Measurements from ENCODE around the gene TAS2R46. TPM values are rescaled to one million over a fixed set of nuclear protein-coding genes. Genes with fewer than 3 reads are reported as not detected.

The TAS2R46 gene
- total and polyA plus RNA-seq, 2 of the 13 experiments (the other 11 are each of a cell fraction or from before 2014, with no cell fraction given) = 0.16 to 3.5 TPM

DNA sequence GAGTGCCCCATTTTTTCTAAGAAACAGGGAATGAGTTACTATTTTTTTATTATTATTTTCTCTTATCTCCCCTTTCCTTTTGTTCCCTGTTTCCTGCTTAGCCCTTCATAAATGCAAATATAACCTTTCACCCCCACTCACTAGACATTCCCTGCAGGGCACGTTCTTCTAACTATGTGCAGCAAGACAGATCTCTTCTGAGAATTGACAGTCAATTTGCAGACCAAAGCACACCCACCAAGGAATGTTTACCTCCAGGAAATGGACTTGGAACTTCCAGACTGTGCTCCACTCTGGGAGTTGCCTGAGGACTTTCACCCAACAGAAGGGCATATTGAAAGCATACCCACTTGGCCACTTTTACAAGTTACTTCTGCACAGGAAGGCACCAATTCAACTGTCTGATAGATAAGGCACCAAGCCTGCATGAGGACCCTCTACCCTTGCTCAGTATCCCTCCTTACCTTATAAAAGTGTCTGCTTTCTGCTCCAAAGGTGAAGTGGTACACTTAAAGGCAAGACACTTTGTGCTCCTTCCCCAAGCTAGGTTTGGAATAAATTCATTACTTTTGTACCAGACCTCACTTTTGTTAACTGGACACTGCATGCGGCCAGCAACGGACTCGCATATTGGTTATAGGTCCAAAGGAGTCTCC, 46.2 kb downstream of the TAS2R46 start (continued):
- TF ChIP-seq MIER2 (CRISPR knock-in tag; IDR thresholded peaks at IDR 0.05) (peak; percentile 28; the same call in 1 of the 2 replicates), NFE2L1 (CRISPR knock-in tag; IDR thresholded peaks at IDR 0.05; ENCODE audit: borderline replicate concordance) (no peak), SMYD3 (CRISPR knock-in tag; IDR thresholded peaks at IDR 0.05) (no peak), HDAC2 (CRISPR knock-in tag; IDR thresholded peaks at IDR 0.05) (peak; percentile 82), KLF6 (CRISPR knock-in tag; IDR thresholded peaks at IDR 0.05) (no peak)
- TF ChIP-seq, protein P1, sequence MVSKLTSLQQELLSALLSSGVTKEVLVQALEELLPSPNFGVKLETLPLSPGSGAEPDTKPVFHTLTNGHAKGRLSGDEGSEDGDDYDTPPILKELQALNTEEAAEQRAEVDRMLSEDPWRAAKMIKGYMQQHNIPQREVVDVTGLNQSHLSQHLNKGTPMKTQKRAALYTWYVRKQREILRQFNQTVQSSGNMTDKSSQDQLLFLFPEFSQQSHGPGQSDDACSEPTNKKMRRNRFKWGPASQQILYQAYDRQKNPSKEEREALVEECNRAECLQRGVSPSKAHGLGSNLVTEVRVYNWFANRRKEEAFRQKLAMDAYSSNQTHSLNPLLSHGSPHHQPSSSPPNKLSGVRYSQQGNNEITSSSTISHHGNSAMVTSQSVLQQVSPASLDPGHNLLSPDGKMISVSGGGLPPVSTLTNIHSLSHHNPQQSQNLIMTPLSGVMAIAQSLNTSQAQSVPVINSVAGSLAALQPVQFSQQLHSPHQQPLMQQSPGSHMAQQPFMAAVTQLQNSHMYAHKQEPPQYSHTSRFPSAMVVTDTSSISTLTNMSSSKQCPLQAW (CRISPR knock-in tag; IDR thresholded peaks at IDR 0.05) = peak; percentile 79

DNA sequence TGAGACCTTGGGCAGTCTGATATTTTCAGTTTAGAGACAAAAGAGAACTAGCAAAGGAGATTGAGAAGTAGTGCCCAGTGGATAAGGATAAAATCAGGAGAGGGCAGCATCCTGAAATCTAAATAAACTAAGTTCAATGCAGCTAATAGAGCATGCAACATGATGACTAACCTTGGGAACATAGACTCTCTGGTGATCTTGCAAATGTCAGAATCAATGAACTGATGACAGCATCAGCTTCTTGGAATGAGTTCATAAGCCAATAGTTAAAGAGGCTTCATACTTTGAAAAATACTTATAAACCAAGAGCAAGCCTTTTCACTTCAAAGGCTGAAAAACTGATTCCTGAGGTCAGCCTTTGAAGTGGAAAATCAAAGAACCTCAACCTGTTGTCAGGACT, 47.9 kb downstream of the TAS2R46 start:
- ATAC-seq = no peak
- intact Hi-C loops (cut with micrococcal nuclease; ENCODE audit: unreplicated experiment) = no loop called here
- CTCF ChIA-PET (ENCODE audit: low intra/inter-chr PET ratio, low total read pairs) = no interaction called here
- H3K27me3 ChIP-seq (ENCODE audit: control insufficient read depth in 1 of 2, insufficient read depth in 2 of 2, low read length in 2 of 2) = no peaks in the 10 kb centered on the region
- no peaks in the 10 kb centered on the region for H3K9me3 ChIP-seq (ENCODE audit: low read length)
- TF ChIP-seq TCF7 (IDR thresholded peaks at IDR 0.05; ENCODE audit: low read depth) (peak; percentile 62; the same call in 1 of the 2 replicates), DR1 (CRISPR knock-in tag; IDR thresholded peaks at IDR 0.05) (no peak)
- FAIRE-seq = no peak
- POLR2A ChIA-PET = no interaction called here
- peaks cover 46% of the 10 kb centered on the region for H3K4me1 ChIP-seq (ENCODE audit: insufficient read depth, low read length)
- H4K20me1 ChIP-seq (ENCODE audit: insufficient read depth, low read length) = no peaks in the 10 kb centered on the region
- in situ Hi-C loops (cut with HindIII; ENCODE audit: extremely low pct_ligation_motif_present, low pct_unique_long_range_greater_than_20kb) = no loop called here
- no peak overlapping the region for H2AFZ ChIP-seq (ENCODE audit: low read length)
- no peak overlapping the region for H3K4me2 ChIP-seq (ENCODE audit: low read depth, low read length)
- no TSS peak for BruUV-seq (replicated peaks)
- H3K36me3 ChIP-seq (replicated peaks in 1 of 2; ENCODE audit: control insufficient read depth in 1 of 2, insufficient read depth in 2 of 2, low read length in 2 of 2) = no peaks in the 10 kb centered on the region; a peak in 1 of 5 replicates
- DNase-seq (ENCODE audit: low spot score) = no peak
- peak overlapping the region; percentile 68 for H3K27ac ChIP-seq (ENCODE audit: extremely low read length, insufficient read depth, low read length)
- no peaks in the 10 kb centered on the region for H3K79me2 ChIP-seq (ENCODE audit: insufficient read depth, low read length)
- H3K9ac ChIP-seq (ENCODE audit: insufficient read depth, low read depth, low read length) = no peak overlapping the region
- no peak overlapping the region for H3K4me3 ChIP-seq (replicated peaks in 1 of 3; ENCODE audit: insufficient read depth in 1 of 3, low read depth in 2 of 3, low read length in 3 of 3)

Small RNA genes lying within 50 kb of the gene (small RNA-seq; reads per million reads assigned to genes)
- 0 reads per million in 3 experiments for gene AC018630.1 (ENCODE audit: insufficient read depth in 2 of 3, insufficient read length in 3 of 3, low read depth in 2 of 3, low replicate concordance in 1 of 3)

Other genes with a start within 250 kb of the TAS2R46 start
- gene TAS2R10, start 235.9 kb downstream of the TAS2R46 start, total RNA-seq (2016; rRNA removed; fragmentation: Illumina TruSeq; extraction: Trizol) = 1.00 TPM in 1 of 2 replicates, not detected in the other
- 0.98 and 1.1 TPM in 2 replicates for gene TAS2R10, start 235.9 kb downstream of the TAS2R46 start, polyA plus RNA-seq (2011; rRNA removed)
- 1.2 and 2.3 TPM in 2 replicates for gene PRR4, start 212.8 kb downstream of the TAS2R46 start, total RNA-seq (2016; rRNA removed; fragmentation: Illumina TruSeq; extraction: Trizol)
- gene PRR4, start 212.8 kb downstream of the TAS2R46 start, polyA plus RNA-seq (2011; rRNA removed) = 5.4 and 6.0 TPM in 2 replicates
- gene PRH1, start 178.0 kb downstream of the TAS2R46 start, total RNA-seq (2016; rRNA removed; fragmentation: Illumina TruSeq; extraction: Trizol) = 5.5 and 18.8 TPM in 2 replicates
- 5.3 and 6.4 TPM in 2 replicates for gene PRH1, start 178.0 kb downstream of the TAS2R46 start, polyA plus RNA-seq (2011; rRNA removed)
- gene TAS2R13, start 152.7 kb downstream of the TAS2R46 start, total RNA-seq (2016; rRNA removed; fragmentation: Illumina TruSeq; extraction: Trizol) = 0.46 and 1.3 TPM in 2 replicates
- gene TAS2R13, start 152.7 kb downstream of the TAS2R46 start, polyA plus RNA-seq (2011; rRNA removed) = 0.27 and 0.33 TPM in 2 replicates
- 0.24 TPM in 1 of 2 replicates, not detected in the other for gene PRH2, start 133.1 kb downstream of the TAS2R46 start, total RNA-seq (2016; rRNA removed; fragmentation: Illumina TruSeq; extraction: Trizol)
- gene PRH2, start 133.1 kb downstream of the TAS2R46 start, polyA plus RNA-seq (2011; rRNA removed) = 0.48 and 1.3 TPM in 2 replicates
- 0.32 and 2.3 TPM in 2 replicates for gene TAS2R14, start 123.0 kb downstream of the TAS2R46 start, total RNA-seq (2016; rRNA removed; fragmentation: Illumina TruSeq; extraction: Trizol)
- gene TAS2R14, start 123.0 kb downstream of the TAS2R46 start, polyA plus RNA-seq (2011; rRNA removed) = 0.86 and 1.1 TPM in 2 replicates
- gene TAS2R50, start 75.4 kb downstream of the TAS2R46 start, total RNA-seq (2016; rRNA removed; fragmentation: Illumina TruSeq; extraction: Trizol) = 0.28 and 2.2 TPM in 2 replicates
- gene TAS2R50, start 75.4 kb downstream of the TAS2R46 start, polyA plus RNA-seq (2011; rRNA removed) = 0.17 and 0.46 TPM in 2 replicates
- 0.48 and 2.9 TPM in 2 replicates for gene TAS2R20, start 64.0 kb downstream of the TAS2R46 start, total RNA-seq (2016; rRNA removed; fragmentation: Illumina TruSeq; extraction: Trizol)
- gene TAS2R20, start 64.0 kb downstream of the TAS2R46 start, polyA plus RNA-seq (2011; rRNA removed) = 0.54 and 0.57 TPM in 2 replicates
- 0.88 and 5.3 TPM in 2 replicates for gene TAS2R19, start 39.7 kb downstream of the TAS2R46 start, total RNA-seq (2016; rRNA removed; fragmentation: Illumina TruSeq; extraction: Trizol)
- 0.30 and 0.62 TPM in 2 replicates for gene TAS2R19, start 39.7 kb downstream of the TAS2R46 start, polyA plus RNA-seq (2011; rRNA removed)
- gene TAS2R31, start 30.9 kb downstream of the TAS2R46 start, total RNA-seq (2016; rRNA removed; fragmentation: Illumina TruSeq; extraction: Trizol) = 1.0 and 6.5 TPM in 2 replicates
- 0.60 and 0.96 TPM in 2 replicates for gene TAS2R31, start 30.9 kb downstream of the TAS2R46 start, polyA plus RNA-seq (2011; rRNA removed)
- 1.7 TPM in 1 of 2 replicates, not detected in the other for gene TAS2R43, start 30.0 kb upstream of the TAS2R46 start, total RNA-seq (2016; rRNA removed; fragmentation: Illumina TruSeq; extraction: Trizol)
- gene TAS2R43, start 30.0 kb upstream of the TAS2R46 start, polyA plus RNA-seq (2011; rRNA removed) = 0.15 TPM in 1 of 2 replicates, not detected in the other
- gene TAS2R30, start 72.3 kb upstream of the TAS2R46 start, total RNA-seq (2016; rRNA removed; fragmentation: Illumina TruSeq; extraction: Trizol) = 0.72 and 5.2 TPM in 2 replicates
- gene TAS2R30, start 72.3 kb upstream of the TAS2R46 start, polyA plus RNA-seq (2011; rRNA removed) = 0.29 and 0.42 TPM in 2 replicates
- gene SMIM10L1, start 108.9 kb upstream of the TAS2R46 start, total RNA-seq (2016; rRNA removed; fragmentation: Illumina TruSeq; extraction: Trizol) = 11.8 and 12.5 TPM in 2 replicates
- gene SMIM10L1, start 108.9 kb upstream of the TAS2R46 start, polyA plus RNA-seq (2011; rRNA removed) = 3.7 and 4.2 TPM in 2 replicates
- gene TAS2R42, start 124.6 kb upstream of the TAS2R46 start, total RNA-seq (2016; rRNA removed; fragmentation: Illumina TruSeq; extraction: Trizol) = not detected in 2 replicates
- not detected in 2 replicates for gene TAS2R42, start 124.6 kb upstream of the TAS2R46 start, polyA plus RNA-seq (2011; rRNA removed)
- gene PRB3, start 207.4 kb upstream of the TAS2R46 start, total RNA-seq (2016; rRNA removed; fragmentation: Illumina TruSeq; extraction: Trizol) = not detected in 2 replicates
- gene PRB3, start 207.4 kb upstream of the TAS2R46 start, polyA plus RNA-seq (2011; rRNA removed) = not detected in 2 replicates
- not detected in 2 replicates for gene PRB4, start 248.1 kb upstream of the TAS2R46 start, total RNA-seq (2016; rRNA removed; fragmentation: Illumina TruSeq; extraction: Trizol)
- not detected in 2 replicates for gene PRB4, start 248.1 kb upstream of the TAS2R46 start, polyA plus RNA-seq (2011; rRNA removed)

All from HepG2 (cell line).